Measurements from ENCODE around the gene ZNF438.

DNA sequence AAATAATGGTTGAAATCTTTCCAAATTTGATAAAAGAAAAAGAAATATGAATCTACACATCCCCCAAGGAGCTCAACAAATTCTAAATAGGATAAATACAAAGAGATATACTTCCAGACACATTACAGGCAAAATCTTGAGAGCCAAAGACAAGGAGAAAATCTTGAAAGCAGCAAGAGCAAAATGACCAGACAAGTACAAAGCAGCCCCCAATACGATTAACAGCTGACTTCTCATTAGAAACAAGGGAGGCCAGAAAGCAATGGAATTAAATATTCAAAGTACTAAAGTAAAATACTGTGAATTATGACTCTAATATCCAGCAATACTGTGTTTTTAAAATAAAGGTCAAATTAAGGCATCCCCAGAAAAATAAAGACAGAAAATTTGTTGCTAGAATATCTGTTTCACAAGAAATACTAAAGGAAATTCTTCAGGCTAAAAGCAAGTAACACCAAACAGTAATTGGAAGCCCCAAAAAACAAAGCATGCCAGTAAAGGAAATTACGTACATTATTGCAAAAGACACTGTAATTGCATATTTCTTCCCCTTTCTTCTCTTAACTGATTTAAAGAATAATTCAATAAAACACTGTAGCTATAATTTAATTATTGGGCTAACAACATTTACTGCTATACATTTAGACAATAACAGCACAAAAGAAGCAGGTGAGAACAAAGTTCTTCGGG is 36.4 kb downstream of the ZNF438 start:
- TF ChIP-seq, protein P1, sequence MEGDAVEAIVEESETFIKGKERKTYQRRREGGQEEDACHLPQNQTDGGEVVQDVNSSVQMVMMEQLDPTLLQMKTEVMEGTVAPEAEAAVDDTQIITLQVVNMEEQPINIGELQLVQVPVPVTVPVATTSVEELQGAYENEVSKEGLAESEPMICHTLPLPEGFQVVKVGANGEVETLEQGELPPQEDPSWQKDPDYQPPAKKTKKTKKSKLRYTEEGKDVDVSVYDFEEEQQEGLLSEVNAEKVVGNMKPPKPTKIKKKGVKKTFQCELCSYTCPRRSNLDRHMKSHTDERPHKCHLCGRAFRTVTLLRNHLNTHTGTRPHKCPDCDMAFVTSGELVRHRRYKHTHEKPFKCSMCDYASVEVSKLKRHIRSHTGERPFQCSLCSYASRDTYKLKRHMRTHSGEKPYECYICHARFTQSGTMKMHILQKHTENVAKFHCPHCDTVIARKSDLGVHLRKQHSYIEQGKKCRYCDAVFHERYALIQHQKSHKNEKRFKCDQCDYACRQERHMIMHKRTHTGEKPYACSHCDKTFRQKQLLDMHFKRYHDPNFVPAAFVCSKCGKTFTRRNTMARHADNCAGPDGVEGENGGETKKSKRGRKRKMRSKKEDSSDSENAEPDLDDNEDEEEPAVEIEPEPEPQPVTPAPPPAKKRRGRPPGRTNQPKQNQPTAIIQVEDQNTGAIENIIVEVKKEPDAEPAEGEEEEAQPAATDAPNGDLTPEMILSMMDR (conservative IDR thresholded peaks at IDR 0.05), result no peak
- no peak for TF ChIP-seq ZFX (IDR thresholded peaks at IDR 0.05)
